Psoas muscle (tissue), 8 donors: Measurements from ENCODE around the gene PLCG2. TPM values are rescaled to one million over a fixed set of nuclear protein-coding genes. Genes with fewer than 3 reads are reported as not detected.
"Not testable (repeated sequence)": the region's sequence is repeated elsewhere in the genome, so short reads cannot be mapped to it uniquely, and the experiment has no call there.

Experiments used
- ATAC-seq, 4 donors: fragments of 200-7000 bp; cut with Tn5 transposase; one replicate each; pipeline ENCODE4 v1.9.1; 2020; ENCODE audit warnings: moderate library complexity in 3 of 4, mild to moderate bottlenecking in 2 of 4
- DNase-seq, 2 donors: peaks; one replicate each; pipeline ENCODE4 v3.0.0-alpha.2; 2020
- H3K27ac ChIP-seq: fragments of 200-600 bp; one replicate; pipeline ENCODE4 v1.8.0; 2022
- H3K27me3 ChIP-seq, 3 donors: fragments of 200-600 bp in 1 of 3; one replicate each; pipeline versions ENCODE4 v1.6.1 to v1.8.0; 2013 to 2022; ENCODE audit warnings: low read length in 2 of 3, mild to moderate bottlenecking in 2 of 3, moderate library complexity in 1 of 3; ENCODE audit not compliant: insufficient read depth in 3 of 3
- H3K36me3 ChIP-seq, 2 donors: fragments of 200-600 bp in 1 of 2; one replicate each; pipeline versions ENCODE4 v1.6.1 to v1.8.0; 2013 to 2022; ENCODE audit warnings: low read depth in 1 of 2, mild to moderate bottlenecking in 1 of 2, moderate library complexity in 1 of 2; ENCODE audit not compliant: insufficient read depth in 1 of 2
- H3K4me1 ChIP-seq: fragments of 200-600 bp; one replicate; pipeline ENCODE4 v1.8.0; 2022
- H3K4me3 ChIP-seq: fragments of 200-600 bp; one replicate; pipeline ENCODE4 v1.8.0; 2022; ENCODE audit warnings: mild to moderate bottlenecking
- H3K9me3 ChIP-seq: fragments of 200-600 bp; one replicate; pipeline ENCODE4 v1.8.0; 2022
- CTCF ChIP-seq: fragments of 200-600 bp; IDR thresholded peaks from one replicate; pipeline ENCODE4 v1.8.0; 2022; ENCODE audit warnings: antibody characterized with exemption
- WGBS, 3 donors: extraction: QIAGEN DNeasy Blood & Tissue Kit; methylation state at CpG; one replicate each; pipeline versions ENCODE4 v1.1.6 to v1.1.7; 2013; 5-methylcytosine and 5-hydroxymethylcytosine counted together
- intact Hi-C, 2 donors: fragments of 100-400 bp; cut with DNase I; formaldehyde crosslinking; loops; one replicate each; pipeline versions ENCODE4 v1.11.0 to v1.14.2; 2022
- polyA plus RNA-seq, 3 donors: library from polyadenylated mRNA; stranded (reverse); fragments of 200-250 nt; gene quantifications; one replicate each; pipeline ENCODE4 v1.2.3, GENCODE V29; 2013
- total RNA-seq, 4 donors: library from RNA; stranded (reverse); fragmentation: NEBNext Ultra II Directional in 2 of 4; extraction: Animal tissue kit (Norgen Biotek cat#: 25700) in 2 of 4; gene quantifications; one replicate each; pipeline versions ENCODE4 v1.2.1 to v1.2.4, GENCODE V29; 2021 to 2023
- donor health status: healthy with polysubstance abuse.
- donor health status: DM: no; HTN: no; CAD: no; lungs with moderate emphysema.
- donor health status: Bipolar disorder and iron deficiency.
- donor health status: healthy.
- donor health status: DM: yes; HTN: yes; CAD: no.
- donor health status: DM: no; HTN: no; CAD: no.
- donor health status: DM: no; HTN: no; CAD: no.
- donor health status: DM: yes; HTN: yes; CAD: no.

PLCG2 gene
- total and polyA plus RNA-seq, 7 donors: 0.96 to 4.8 (median 2.5) TPM

DNA sequence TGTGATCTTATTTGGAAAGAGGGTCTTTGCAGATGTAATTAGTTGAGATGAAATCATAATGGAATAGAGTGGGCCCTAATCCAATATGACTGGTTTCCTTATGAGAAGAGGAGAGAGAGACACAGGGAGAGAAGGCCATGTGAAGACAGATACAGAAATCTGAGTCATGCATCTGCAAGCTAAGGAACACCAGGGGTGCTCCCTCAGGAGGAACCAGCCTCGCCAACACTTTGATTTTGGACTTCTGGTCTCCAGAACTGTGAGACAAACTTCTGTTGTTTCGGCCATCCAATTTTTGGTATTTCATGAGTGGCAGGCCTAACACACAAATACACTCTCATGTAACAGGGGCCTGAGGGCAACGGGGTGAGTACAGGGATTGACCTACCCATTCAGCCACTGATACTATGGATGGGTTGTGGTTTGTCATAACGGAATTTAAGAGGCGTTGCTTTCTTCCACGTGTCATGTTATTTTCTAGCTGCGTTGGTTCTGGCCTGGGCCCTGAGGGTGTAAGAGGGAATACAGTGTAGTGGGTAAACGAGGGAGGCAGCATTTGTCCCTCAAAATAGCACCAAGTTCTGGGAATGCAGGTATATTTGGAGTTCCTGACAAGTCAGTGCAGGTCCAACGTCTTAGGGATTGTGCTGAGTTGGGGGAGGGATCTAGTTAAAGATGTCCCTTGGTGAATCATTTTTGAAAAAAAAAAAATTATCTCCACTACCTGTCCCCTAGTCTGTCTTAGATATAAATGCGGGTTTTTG lies 17.7 kb downstream of the PLCG2 start:
- ATAC-seq (no peak), DNase-seq (no peak)
- H3K36me3 ChIP-seq: no peaks in the 10 kb centered on the region
- no peak overlapping the region for H3K27ac ChIP-seq
- no peak for TF ChIP-seq CTCF
- H3K4me1 ChIP-seq: no peaks in the 10 kb centered on the region
- no peaks in the 10 kb centered on the region for H3K9me3 ChIP-seq
- H3K4me3 ChIP-seq: no peak overlapping the region
- intact Hi-C loops: no loop called here
- 78 to 84% (median 81%) methylated on average over 10 of the region's 10 CpGs for WGBS, 3 donors
- no peaks in the 10 kb centered on the region for H3K27me3 ChIP-seq

DNA sequence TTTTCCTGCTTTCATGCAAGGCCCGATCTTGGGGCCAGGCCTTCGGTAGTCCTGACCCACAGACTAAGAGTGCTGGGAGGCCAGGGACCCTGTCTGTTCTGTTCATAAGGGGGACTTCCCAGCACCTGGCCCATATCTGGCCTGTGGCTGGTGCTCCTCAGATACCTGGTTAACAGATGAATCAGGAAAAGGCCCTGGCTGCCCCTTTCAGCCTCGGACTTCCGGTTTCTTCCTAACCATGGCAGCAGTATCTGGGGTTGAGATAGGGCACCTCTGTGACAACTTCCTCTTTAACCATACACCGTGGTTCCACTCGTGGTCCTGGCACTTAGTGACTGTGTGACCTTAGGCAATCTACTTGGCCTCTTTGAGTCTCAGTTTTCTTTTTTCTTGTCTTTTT lies 18.4 kb downstream of the PLCG2 start:
- WGBS, 3 donors: 74 to 78% (median 76%) methylated on average over 6 of the region's 6 CpGs
- Histone ChIP-seq H3K4me1 (no peaks in the 10 kb centered on the region), H3K9me3 (no peaks in the 10 kb centered on the region), H3K27me3 (no peaks in the 10 kb centered on the region), H3K27ac (no peak overlapping the region), H3K36me3 (no peaks in the 10 kb centered on the region), H3K4me3 (no peak overlapping the region)
- intact Hi-C loops: no loop called here
- ATAC-seq (no peak), DNase-seq (no peak)
- no peak for TF ChIP-seq CTCF

DNA sequence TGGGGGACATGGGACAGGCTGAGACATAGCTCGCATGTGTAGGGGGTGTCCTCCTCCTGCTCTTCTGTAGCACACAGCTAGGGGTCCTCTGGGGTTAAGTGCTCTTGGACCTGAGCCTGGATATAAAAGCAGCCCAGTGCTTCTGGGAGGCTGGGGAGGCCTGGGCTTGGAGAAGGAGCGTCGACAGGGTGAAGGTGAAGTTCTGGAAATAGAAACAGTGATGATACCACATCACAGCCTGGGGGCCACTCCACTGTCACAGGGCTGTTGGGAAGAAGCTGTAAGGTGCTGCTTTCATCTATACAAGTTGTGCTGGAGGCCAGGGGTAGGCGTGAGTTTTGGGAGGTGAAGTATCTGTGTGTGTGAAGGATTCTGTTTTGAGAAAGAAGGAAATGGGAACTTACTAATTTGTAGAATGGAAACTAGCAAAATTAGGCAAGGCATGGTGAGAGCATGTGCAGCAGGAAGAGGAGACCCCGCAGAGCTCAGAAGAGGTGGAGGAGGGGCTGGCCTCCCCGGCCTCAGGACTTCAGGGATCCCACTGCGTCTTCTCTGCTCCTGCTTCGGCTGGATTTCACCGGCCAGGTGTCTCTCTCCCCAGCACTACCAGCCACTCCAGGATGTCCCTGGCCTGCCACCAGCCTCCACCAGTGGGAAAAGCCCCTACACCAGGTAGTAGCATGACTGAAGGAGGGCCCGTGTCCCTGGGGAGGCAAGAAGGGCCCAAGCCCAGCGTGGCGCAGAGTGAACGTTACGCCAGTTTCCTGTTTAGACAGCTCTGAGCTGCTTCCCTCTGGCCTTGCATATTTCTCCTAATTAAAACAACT lies 19.4 kb downstream of the PLCG2 start:
- ATAC-seq: no peak
- no peak for TF ChIP-seq CTCF
- no peak for DNase-seq
- Histone ChIP-seq H3K4me3 (no peak overlapping the region), H3K36me3 (no peaks in the 10 kb centered on the region), H3K27ac (no peak overlapping the region), H3K27me3 (no peaks in the 10 kb centered on the region), H3K4me1 (no peaks in the 10 kb centered on the region), H3K9me3 (no peaks in the 10 kb centered on the region)
- 42 to 51% (median 46%) methylated on average over 14 of the region's 14 CpGs for whole genome bisulfite sequencing, 3 donors
- intact Hi-C loops: no loop called here

DNA sequence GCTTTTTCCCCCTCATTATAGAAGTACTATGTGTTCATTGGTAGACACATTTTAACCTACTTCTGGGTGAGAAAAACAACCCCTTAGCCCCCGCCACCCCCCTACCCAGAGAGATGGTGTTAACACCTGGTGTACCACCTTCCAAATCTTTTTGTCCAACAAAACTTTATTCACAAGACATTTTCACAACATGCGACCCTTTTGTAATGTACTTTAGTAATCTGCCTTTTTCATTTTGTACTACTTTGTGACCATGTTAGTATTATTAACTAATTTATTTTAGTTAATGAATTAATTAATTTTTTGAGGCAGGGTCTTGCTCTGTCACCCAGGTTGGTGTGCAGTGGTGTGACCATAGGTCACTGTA lies 20.0 kb downstream of the PLCG2 start:
- intact Hi-C loops: no loop called here
- H3K27ac ChIP-seq: no peak overlapping the region
- no peak for TF ChIP-seq CTCF
- no peaks in the 10 kb centered on the region for H3K27me3 ChIP-seq
- no peak overlapping the region for H3K4me3 ChIP-seq
- H3K4me1 ChIP-seq: no peaks in the 10 kb centered on the region
- no peaks in the 10 kb centered on the region for H3K9me3 ChIP-seq
- DNase-seq (no peak), ATAC-seq (no peak)
- WGBS, 3 donors: 82 to 91% (median 90%) methylated on average over 2 of the region's 2 CpGs
- H3K36me3 ChIP-seq: no peaks in the 10 kb centered on the region

DNA sequence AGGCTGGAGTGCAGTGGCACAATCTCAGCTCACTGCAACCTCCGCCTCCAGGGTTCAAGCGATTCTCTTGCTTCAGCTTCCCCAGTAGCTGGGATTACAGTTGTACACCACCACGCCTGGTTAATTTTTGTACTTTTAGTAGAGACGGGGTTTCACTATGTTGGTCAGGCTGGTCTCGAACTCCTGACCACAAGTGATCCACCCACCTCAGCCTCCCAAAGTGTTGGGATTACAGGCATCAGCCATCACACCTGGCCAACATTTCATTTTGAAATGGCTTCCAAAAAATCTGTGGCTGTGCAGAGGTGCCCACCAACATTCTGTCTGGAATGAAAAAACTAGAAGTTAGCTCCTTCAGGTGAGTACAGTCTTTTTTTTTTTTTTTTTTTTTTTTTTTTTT lies 22.6 kb downstream of the PLCG2 start:
- DNase-seq, H3K27me3 ChIP-seq, H3K36me3 ChIP-seq, ATAC-seq, H3K4me3 ChIP-seq, H3K27ac ChIP-seq, H3K4me1 ChIP-seq, H3K9me3 ChIP-seq, intact Hi-C loops: not testable (repeated sequence)
- 92 to 95% (median 93%) methylated on average over 5 of the region's 5 CpGs for WGBS, 3 donors
